Muscle of leg (tissue), 11 donors: ENCODE data around the gene HOXD10. TPM values are rescaled to one million over a fixed set of nuclear protein-coding genes. Genes with fewer than 3 reads are reported as not detected.

Experiments used
- DNase-seq: peaks from one replicate; pipeline ENCODE4 v3.0.0; 2013
- H3K27ac ChIP-seq: one replicate; pipeline ENCODE4 v1.5.1; 2013; ENCODE audit warnings: mild to moderate bottlenecking, low read length, control low read depth
- H3K27me3 ChIP-seq: one replicate; pipeline ENCODE4 v1.6.1; 2013; ENCODE audit warnings: low read length; ENCODE audit not compliant: control insufficient read depth, insufficient read depth
- H3K36me3 ChIP-seq: one replicate; pipeline ENCODE4 v1.6.1; 2013; ENCODE audit warnings: low read length; ENCODE audit not compliant: control insufficient read depth, insufficient read depth
- H3K4me1 ChIP-seq: one replicate; pipeline ENCODE4 v1.6.1; 2013; ENCODE audit warnings: low read length; ENCODE audit not compliant: control insufficient read depth, insufficient read depth
- H3K4me3 ChIP-seq: one replicate; pipeline ENCODE4 v1.5.1; 2013; ENCODE audit warnings: low read length, control low read depth
- H3K9me3 ChIP-seq: replicated peaks from 2 replicates; pipeline ENCODE4 v1.6.1; 2013; ENCODE audit warnings: low read depth, low read length; ENCODE audit not compliant: control insufficient read depth
- WGBS: methylation state at CpG from one replicate; pipeline ENCODE4 v1.1.5; 2013; ENCODE audit warnings: missing lambda C conversion rate; ENCODE audit not compliant: insufficient coverage; 5-methylcytosine and 5-hydroxymethylcytosine counted together
- polyA plus RNA-seq, 8 donors: library from polyadenylated mRNA; unstranded; fragments of 120-200 nt; gene quantifications; one replicate each; pipeline versions ENCODE4 v1.2.1 to v1.2.3, GENCODE V29; 2013; ENCODE audit warnings: inconsistent platforms in 1 of 8, low replicate concordance in 1 of 8; ENCODE audit not compliant: insufficient read length in 8 of 8, insufficient read depth in 1 of 8
- total RNA-seq: library from RNA; stranded (reverse); fragments of 120-200 nt; gene quantifications from one replicate; pipeline ENCODE4 v1.2.4, GENCODE V29; 2013

HOXD10 gene
- total and polyA plus RNA-seq, 9 donors, result 0.05 to 4.6 (median 0.21) TPM; not detected in 2

GRCh38 chr2:176130957-176131847 lies 14.6 kb downstream of the HOXD10 start:
- peak overlapping the region; percentile 61 for H3K4me3 ChIP-seq
- H3K9me3 ChIP-seq, result no peaks in the 10 kb centered on the region
- H3K36me3 ChIP-seq, result peaks cover 5% of the 10 kb centered on the region
- peaks cover 52% of the 10 kb centered on the region for H3K4me1 ChIP-seq
- H3K27ac ChIP-seq, result peak overlapping the region; percentile 90
- peaks cover 66% of the 10 kb centered on the region for H3K27me3 ChIP-seq
- WGBS, result no CpG with 5 or more reads among the region's 15 CpGs
- DNase-seq, result no peak

DNA sequence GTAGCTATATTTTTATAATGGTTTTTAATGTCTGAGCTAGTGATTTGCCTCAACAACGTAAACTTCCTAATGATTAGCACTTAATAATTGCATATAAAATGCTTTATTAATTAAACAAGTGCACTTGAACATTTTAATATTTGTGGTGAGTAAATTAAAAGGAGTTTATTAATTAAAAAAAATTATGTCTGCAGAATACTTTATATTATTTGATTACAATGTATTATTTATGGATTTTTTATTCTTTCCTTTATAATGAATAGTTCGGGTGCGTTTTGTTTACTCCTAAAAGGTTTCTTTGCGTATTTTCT lies 15.2 kb downstream of the HOXD10 start:
- WGBS, result no CpG with 5 or more reads among the region's 4 CpGs
- no peak for DNase-seq
- Histone ChIP-seq H3K4me1 (peaks cover 52% of the 10 kb centered on the region), H3K9me3 (no peaks in the 10 kb centered on the region), H3K36me3 (peaks cover 5% of the 10 kb centered on the region), H3K4me3 (peak overlapping the region; percentile 61), H3K27ac (peak overlapping the region; percentile 90), H3K27me3 (peaks cover 66% of the 10 kb centered on the region)

DNA sequence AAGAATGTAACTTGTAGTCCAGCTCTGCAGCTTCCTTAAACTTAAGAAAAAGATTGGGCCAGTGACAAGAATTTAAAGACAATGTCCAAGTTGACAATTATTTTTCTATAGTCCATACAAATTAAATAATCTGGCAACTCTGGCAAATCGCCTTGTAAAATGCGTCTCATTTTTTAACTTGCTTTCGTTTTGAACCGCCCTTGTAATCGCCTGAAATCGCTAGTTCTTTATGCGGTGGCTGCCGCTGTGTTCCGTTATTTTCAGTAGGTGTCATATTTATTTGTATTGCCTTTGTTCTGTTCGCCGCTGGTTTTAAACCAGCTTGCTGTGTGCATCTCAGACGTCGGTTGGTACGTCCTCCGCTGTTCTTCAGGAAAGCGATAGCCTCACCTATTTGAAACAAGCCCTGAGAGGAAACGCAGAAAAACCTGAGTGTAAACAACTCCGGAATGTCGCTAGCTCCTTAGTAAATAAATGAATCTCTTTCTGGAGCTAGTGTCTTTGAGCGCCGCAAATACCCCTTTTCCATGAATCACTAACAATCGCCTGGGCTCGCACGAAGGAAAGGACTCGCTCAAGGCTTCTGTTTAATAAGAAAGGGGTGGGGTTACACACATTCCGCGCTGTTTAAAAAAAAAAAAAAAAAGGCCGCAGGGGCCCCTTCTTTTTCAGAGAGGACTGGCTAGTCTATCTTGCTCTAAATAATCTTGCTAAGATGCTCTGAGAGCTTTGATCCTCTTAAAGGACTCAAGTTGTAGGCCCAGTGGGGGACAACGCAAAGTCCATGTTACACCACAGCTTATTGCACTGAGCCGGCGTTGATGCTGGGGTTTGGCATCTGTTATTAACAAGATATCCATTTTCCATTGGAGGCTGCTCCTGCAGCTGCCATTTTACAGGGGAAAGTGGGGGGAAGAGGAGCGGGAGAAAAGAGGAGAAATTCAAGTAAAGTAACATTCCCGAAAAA lies 15.9 kb downstream of the HOXD10 start:
- peaks cover 5% of the 10 kb centered on the region for H3K36me3 ChIP-seq
- peak overlapping the region; percentile 75 for H3K27ac ChIP-seq
- H3K4me3 ChIP-seq, result peak overlapping the region; percentile 61
- H3K4me1 ChIP-seq, result peaks cover 55% of the 10 kb centered on the region
- peak; percentile 43 for DNase-seq
- WGBS, result 56% methylated on average over 16 of the region's 33 CpGs
- peaks cover 68% of the 10 kb centered on the region for H3K27me3 ChIP-seq
- no peaks in the 10 kb centered on the region for H3K9me3 ChIP-seq

GRCh38 chr2:176133389-176133788 lies 16.8 kb downstream of the HOXD10 start:
- H3K36me3 ChIP-seq, result peaks cover 5% of the 10 kb centered on the region
- peak; percentile 70 for DNase-seq
- peaks cover 53% of the 10 kb centered on the region for H3K4me1 ChIP-seq
- no peaks in the 10 kb centered on the region for H3K9me3 ChIP-seq
- H3K27ac ChIP-seq, result peak overlapping the region; percentile 75
- no peak overlapping the region for H3K4me3 ChIP-seq
- peaks cover 67% of the 10 kb centered on the region for H3K27me3 ChIP-seq

DNA sequence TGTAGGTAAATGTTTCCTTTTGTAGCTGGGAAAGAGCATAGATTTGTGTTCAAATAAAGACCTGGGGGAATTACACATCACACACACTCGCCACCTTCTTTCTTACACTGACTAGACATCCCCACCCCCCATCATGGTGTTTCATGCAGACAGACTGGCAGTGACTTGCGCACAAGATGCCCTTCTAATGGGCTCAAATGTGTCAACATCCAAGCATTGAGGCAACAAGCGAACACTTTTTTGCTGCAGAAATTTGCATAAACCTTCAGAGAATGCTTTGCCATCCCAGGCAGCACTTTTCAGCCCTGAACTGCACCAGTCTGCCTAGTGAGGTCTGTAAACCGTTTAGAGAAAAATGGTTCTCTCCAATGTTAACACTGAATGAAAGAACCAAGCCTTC lies 17.5 kb downstream of the HOXD10 start:
- WGBS, result 80% methylated on average over 3 of the region's 4 CpGs
- Histone ChIP-seq H3K4me1 (peaks cover 51% of the 10 kb centered on the region), H3K36me3 (peaks cover 5% of the 10 kb centered on the region), H3K27ac (no peak overlapping the region), H3K27me3 (peaks cover 66% of the 10 kb centered on the region), H3K9me3 (no peaks in the 10 kb centered on the region), H3K4me3 (no peak overlapping the region)
- no peak for DNase-seq

- Histone ChIP-seq H3K36me3 (peaks cover 5% of the 10 kb centered on the region), H3K9me3 (no peaks in the 10 kb centered on the region), H3K27ac (peak overlapping the region; percentile 94), H3K4me1 (peaks cover 53% of the 10 kb centered on the region), H3K27me3 (peaks cover 70% of the 10 kb centered on the region), H3K4me3 (no peak overlapping the region)
- DNase-seq, result peak; percentile 68
Measured at GRCh38 chr2:176135035-176135440, 18.5 kb downstream of the HOXD10 start.

DNA sequence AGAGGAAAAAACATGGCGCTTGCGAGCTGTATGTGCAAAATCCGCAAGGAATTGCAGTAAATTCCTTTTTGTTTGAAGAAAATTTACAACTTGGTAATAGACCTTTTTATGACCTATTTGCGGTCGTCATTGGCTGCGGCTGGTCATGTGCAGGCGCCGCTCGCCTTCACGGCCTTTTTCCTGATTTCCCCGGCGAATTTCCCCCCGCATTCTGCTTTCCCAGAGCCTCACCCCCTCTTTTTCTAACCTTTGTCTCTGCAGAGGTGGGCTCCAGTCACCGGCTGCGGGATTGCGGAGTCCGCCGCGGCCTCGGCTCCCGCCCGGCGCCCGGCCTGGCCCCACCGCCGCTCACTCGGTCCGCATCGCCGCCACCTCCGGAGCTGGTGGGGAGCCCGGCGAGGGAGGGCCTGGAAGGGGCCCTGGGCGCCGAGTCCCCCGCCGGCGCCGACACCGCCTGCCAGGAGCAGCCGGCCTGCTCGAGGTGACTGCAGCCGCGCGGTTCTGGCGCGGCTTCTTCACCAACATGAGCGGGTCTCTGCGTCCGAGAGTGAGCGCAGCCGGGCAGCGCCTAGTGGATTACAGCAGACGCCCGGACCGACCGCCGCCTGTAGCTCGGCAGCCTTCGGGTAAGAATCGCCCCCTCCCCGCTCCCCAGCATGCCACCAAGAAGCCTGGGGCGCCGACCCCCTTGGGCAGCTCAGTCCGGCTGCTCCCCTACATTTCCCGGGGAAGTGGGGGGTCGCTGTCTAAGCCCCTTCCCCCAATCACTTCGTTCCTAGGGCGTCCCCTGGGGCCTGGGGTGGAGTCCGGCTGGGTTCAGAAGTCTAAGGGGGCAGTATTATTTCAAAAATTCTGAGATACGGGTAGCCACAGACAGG lies 20.0 kb downstream of the HOXD10 start:
- peaks cover 5% of the 10 kb centered on the region for H3K36me3 ChIP-seq
- H3K9me3 ChIP-seq, result no peaks in the 10 kb centered on the region
- under 1% methylated on average over 60 of the region's 71 CpGs for WGBS
- peak overlapping the region; percentile 94 for H3K27ac ChIP-seq
- H3K27me3 ChIP-seq, result peaks cover 71% of the 10 kb centered on the region
- DNase-seq, result peak; percentile 92
- H3K4me1 ChIP-seq, result peaks cover 57% of the 10 kb centered on the region
- H3K4me3 ChIP-seq, result peak overlapping the region; percentile 77

GRCh38 chr2:176137252-176137580 lies 20.6 kb downstream of the HOXD10 start:
- Histone ChIP-seq H3K4me3 (peak overlapping the region; percentile 77), H3K27me3 (peaks cover 70% of the 10 kb centered on the region), H3K27ac (peak overlapping the region; percentile 93), H3K4me1 (peaks cover 56% of the 10 kb centered on the region), H3K9me3 (no peaks in the 10 kb centered on the region), H3K36me3 (peaks cover 5% of the 10 kb centered on the region)
- WGBS, result no CpG with 5 or more reads among the region's 2 CpGs
- DNase-seq, result no peak

DNA sequence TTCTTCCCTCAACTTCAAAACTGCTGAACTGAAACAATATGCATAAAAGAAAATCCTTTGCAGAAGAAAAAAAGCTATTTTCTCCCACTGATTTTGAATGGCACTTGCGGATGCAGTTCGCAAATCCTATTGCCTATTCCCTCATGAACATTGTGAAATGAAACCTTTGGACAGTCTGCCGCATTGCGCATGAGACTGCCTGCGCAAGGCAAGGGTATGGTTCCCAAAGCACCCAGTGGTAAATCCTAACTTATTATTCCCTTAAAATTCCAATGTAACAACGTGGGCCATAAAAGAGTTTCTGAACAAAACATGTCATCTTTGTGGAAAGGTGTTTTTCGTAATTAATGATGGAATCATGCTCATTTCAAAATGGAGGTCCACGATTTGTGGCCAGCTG lies 21.3 kb downstream of the HOXD10 start:
- Histone ChIP-seq H3K27ac (peak overlapping the region; percentile 93), H3K4me3 (peak overlapping the region; percentile 77), H3K36me3 (peaks cover 5% of the 10 kb centered on the region), H3K4me1 (peaks cover 49% of the 10 kb centered on the region), H3K27me3 (peaks cover 66% of the 10 kb centered on the region), H3K9me3 (no peaks in the 10 kb centered on the region)
- no peak for DNase-seq
- 35% methylated on average over 2 of the region's 8 CpGs for WGBS
